HG03457 (cell line): ENCODE data around the gene DNAJB4.

Source experiments
- ATAC-seq: cut with Tn5 transposase; IDR thresholded peaks from one replicate; pipeline ENCODE4 v1.9.1; 2021; ENCODE audit warnings: moderate number of reproducible peaks; ENCODE audit not compliant: unreplicated experiment

DNAJB4 gene

GRCh38 chr1:78036450-78036849 lies 31.7 kb downstream of the DNAJB4 start:
- ATAC-seq = no peak

GRCh38 chr1:78038071-78038470 lies 33.3 kb downstream of the DNAJB4 start:
- no peak for ATAC-seq

- ATAC-seq = no peak
Observed at GRCh38 chr1:78038491-78038939, 33.8 kb downstream of the DNAJB4 start.

- no peak for ATAC-seq
Observed at GRCh38 chr1:78040484-78041089, 35.8 kb downstream of the DNAJB4 start.

GRCh38 chr1:78043436-78043835 lies 38.7 kb downstream of the DNAJB4 start:
- no peak for ATAC-seq

GRCh38 chr1:78044796-78045562 lies 40.2 kb downstream of the DNAJB4 start:
- no peak for ATAC-seq

GRCh38 chr1:78045563-78045925 lies 40.8 kb downstream of the DNAJB4 start:
- ATAC-seq = no peak

GRCh38 chr1:78045926-78046778 lies 41.4 kb downstream of the DNAJB4 start, which contains the start of gene GIPC2:
TSS of gene GIPC2 (plus strand) at chr1:78045966. CDS start at chr1:78046095, 129 bp downstream.
- ATAC-seq = no peak

- ATAC-seq = no peak
Observed at GRCh38 chr1:78047106-78047505, 42.4 kb downstream of the DNAJB4 start.

GRCh38 chr1:78047631-78048030 lies 42.9 kb downstream of the DNAJB4 start:
- no peak for ATAC-seq

GRCh38 chr1:78048446-78048845 lies 43.7 kb downstream of the DNAJB4 start:
- ATAC-seq = no peak

GRCh38 chr1:78049396-78049795 lies 44.7 kb downstream of the DNAJB4 start:
- ATAC-seq = no peak

- no peak for ATAC-seq
Observed at GRCh38 chr1:78051005-78051404, 46.3 kb downstream of the DNAJB4 start.

- ATAC-seq = no peak
Observed at GRCh38 chr1:78052685-78053405, 48.1 kb downstream of the DNAJB4 start.

- ATAC-seq = no peak
Observed at GRCh38 chr1:78053498-78053897, 48.8 kb downstream of the DNAJB4 start.

GRCh38 chr1:78054559-78054958 lies 49.8 kb downstream of the DNAJB4 start:
- ATAC-seq = no peak

- ATAC-seq = no peak
Observed at GRCh38 chr1:78054972-78055371, 50.2 kb downstream of the DNAJB4 start.

GRCh38 chr1:78055565-78056132 lies 50.9 kb downstream of the DNAJB4 start:
- no peak for ATAC-seq

GRCh38 chr1:78058670-78059069 lies 53.9 kb downstream of the DNAJB4 start:
- no peak for ATAC-seq

- no peak for ATAC-seq
Observed at GRCh38 chr1:78060857-78061563, 56.3 kb downstream of the DNAJB4 start.
